SK-N-SH treated with all-trans-retinoic acid at 6 μM for 48 hours (cell line): Measurements from ENCODE around the gene UBE2L3.

Source experiments
- ATAC-seq: fragments of 200-7000 bp; cut with Tn5 transposase; 3 replicates; pipeline ENCODE4 v1.9.1; 2020; ENCODE audit warnings: mild to moderate bottlenecking, moderate library complexity
- CREB5 ChIP-seq: fragments of 250-450 bp; sonication (Bioruptor Pico); IDR thresholded peaks from 2 replicates; pipeline ENCODE4 v1.5.1; 2020; ENCODE audit warnings: low read depth, mild to moderate bottlenecking, moderate library complexity
- CSDC2 ChIP-seq: fragments of 250-450 bp; sonication (Bioruptor Pico); IDR thresholded peaks from 2 replicates; pipeline ENCODE4 v1.5.0; 2020; ENCODE audit warnings: mild to moderate bottlenecking, moderate library complexity
- CSRNP3 ChIP-seq: fragments of 250-450 bp; sonication (Bioruptor Pico); IDR thresholded peaks from 2 replicates; pipeline ENCODE4 v1.5.1; 2021; ENCODE audit warnings: mild to moderate bottlenecking, moderate library complexity
- GLIS3 ChIP-seq: fragments of 250-450 bp; sonication (Bioruptor Pico); IDR thresholded peaks from 2 replicates; pipeline ENCODE4 v1.5.0; 2020; ENCODE audit warnings: mild to moderate bottlenecking, moderate library complexity
- ISL1 ChIP-seq: fragments of 250-450 bp; sonication (Bioruptor Pico); IDR thresholded peaks from 2 replicates; pipeline ENCODE4 v2.1.2; 2022; ENCODE audit warnings: mild to moderate bottlenecking, moderate library complexity
- OSR1 ChIP-seq: fragments of 250-450 bp; sonication (Bioruptor Pico); IDR thresholded peaks from 2 replicates; pipeline ENCODE4 v1.8.0; 2022; ENCODE audit warnings: moderate library complexity, mild to moderate bottlenecking, inconsistent platforms
- PATZ1 ChIP-seq: fragments of 250-450 bp; sonication (Bioruptor Pico); IDR thresholded peaks from 2 replicates; pipeline ENCODE4 v1.8.0; 2020; ENCODE audit warnings: mild to moderate bottlenecking, moderate library complexity, borderline replicate concordance
- POU6F1 ChIP-seq: fragments of 250-450 bp; sonication (Bioruptor Pico); IDR thresholded peaks from 2 replicates; pipeline ENCODE4 v1.8.0; 2021; ENCODE audit warnings: low read depth, mild to moderate bottlenecking, moderate library complexity, borderline replicate concordance
- RARB ChIP-seq: fragments of 250-450 bp; sonication (Bioruptor Pico); IDR thresholded peaks from 2 replicates; pipeline ENCODE4 v1.8.0; 2021; ENCODE audit warnings: mild to moderate bottlenecking, moderate library complexity
- TCF4 ChIP-seq: fragments of 250-450 bp; sonication (Bioruptor Pico); IDR thresholded peaks from 2 replicates; pipeline ENCODE4 v1.8.0; 2021; ENCODE audit warnings: mild to moderate bottlenecking, moderate library complexity, borderline replicate concordance
- TSHZ2 ChIP-seq: fragments of 250-450 bp; sonication (Bioruptor Pico); IDR thresholded peaks from 2 replicates; pipeline ENCODE4 v1.5.0; 2020; ENCODE audit warnings: mild to moderate bottlenecking, moderate library complexity
- ZFP3 ChIP-seq: fragments of 250-450 bp; sonication (Bioruptor Pico); IDR thresholded peaks from 2 replicates; pipeline ENCODE4 v1.5.0; 2020; ENCODE audit warnings: mild to moderate bottlenecking, moderate library complexity
- ZFP30 ChIP-seq: fragments of 450-650 bp; formaldehyde crosslinking; IDR thresholded peaks from 2 replicates; pipeline ENCODE4 v1.5.0; 2022; ENCODE audit warnings: mild to moderate bottlenecking, moderate library complexity
- ZNF565 ChIP-seq: fragments of 450-650 bp; formaldehyde crosslinking; conservative IDR thresholded peaks from 2 replicates; pipeline ENCODE4 v1.5.0; 2020; ENCODE audit warnings: low read depth, mild to moderate bottlenecking, moderate library complexity
- ZNF8 ChIP-seq: fragments of 450-650 bp; formaldehyde crosslinking; IDR thresholded peaks from 2 replicates; pipeline ENCODE4 v1.5.0; 2020; ENCODE audit warnings: mild to moderate bottlenecking, moderate library complexity

The UBE2L3 gene

GRCh38 chr22:21571679-21572078 is 4.2 kb downstream of the UBE2L3 start (continued):
- no peak for TF ChIP-seq PATZ1
- no peak for TF ChIP-seq POU6F1
- TF ChIP-seq TCF4 = no peak
- no peak for TF ChIP-seq RARB (CRISPR knock-in tag)
- no peak for TF ChIP-seq ISL1 (CRISPR knock-in tag)
- no peak for TF ChIP-seq CREB5
- TF ChIP-seq ZFP3 (CRISPR knock-in tag) = no peak
- no peak for TF ChIP-seq ZNF8 (CRISPR knock-in tag)
- no peak for TF ChIP-seq CSDC2 (CRISPR knock-in tag)

GRCh38 chr22:21573293-21573734 is 5.8 kb downstream of the UBE2L3 start:
- ATAC-seq = no peak

More at GRCh38 chr22:21573293-21573734, 5.8 kb downstream of the UBE2L3 start:
- TF ChIP-seq RARB (CRISPR knock-in tag) (no peak), ZFP3 (CRISPR knock-in tag) (no peak), ZNF565 (CRISPR knock-in tag) (no peak), CREB5 (no peak), OSR1 (CRISPR knock-in tag) (no peak), CSRNP3 (CRISPR knock-in tag) (no peak), POU6F1 (no peak), GLIS3 (CRISPR knock-in tag) (no peak), TSHZ2 (CRISPR knock-in tag) (no peak), TCF4 (no peak), ZFP30 (CRISPR knock-in tag) (no peak), PATZ1 (no peak), CSDC2 (CRISPR knock-in tag) (no peak)
